Heart left ventricle (tissue), 16 donors: ENCODE data around the gene ZSCAN5A. TPM values are rescaled to one million over a fixed set of nuclear protein-coding genes. Genes with fewer than 3 reads are reported as not detected.
"Not testable (repeated sequence)": the region's sequence is repeated elsewhere in the genome, so short reads cannot be mapped to it uniquely, and the experiment has no call there.

Source experiments
- ATAC-seq, 4 donors: fragments of 200-7000 bp; cut with Tn5 transposase; one replicate each; pipeline ENCODE4 v1.9.1; 2020 to 2022; ENCODE audit warnings: moderate library complexity in 4 of 4, mild to moderate bottlenecking in 3 of 4, moderate number of reproducible peaks in 1 of 4
- DNase-seq, 5 donors: peaks; one replicate each; pipeline ENCODE4 v3.0.0-alpha.2; 2020
- H3K27ac ChIP-seq, 12 donors: fragments of 200-600 bp; sonication (generic) in 4 of 12; one replicate each; pipeline versions ENCODE4 v1.5.0 to v1.8.0; 2016 to 2022; ENCODE audit warnings: mild to moderate bottlenecking in 2 of 12
- H3K27me3 ChIP-seq, 9 donors: fragments of 200-600 bp; sonication (generic) in 2 of 9; one replicate each; pipeline versions ENCODE4 v1.5.1 to v1.8.0; 2016 to 2022; ENCODE audit warnings: mild to moderate bottlenecking in 3 of 9
- H3K36me3 ChIP-seq, 9 donors: fragments of 200-600 bp; sonication (generic) in 2 of 9; one replicate each; pipeline versions ENCODE4 v1.5.0 to v1.8.0; 2018 to 2022; ENCODE audit warnings: mild to moderate bottlenecking in 2 of 9
- H3K4me1 ChIP-seq, 12 donors: fragments of 200-600 bp; sonication (generic) in 4 of 12; one replicate each; pipeline versions ENCODE4 v1.5.0 to v1.8.0; 2016 to 2022; ENCODE audit warnings: mild to moderate bottlenecking in 3 of 12
- H3K4me3 ChIP-seq, 12 donors: fragments of 200-600 bp; sonication (generic) in 4 of 12; one replicate each; pipeline versions ENCODE4 v1.5.0 to v1.8.0; 2017 to 2022; ENCODE audit warnings: mild to moderate bottlenecking in 9 of 12, moderate library complexity in 4 of 12
- H3K9me3 ChIP-seq, 12 donors: fragments of 200-600 bp; sonication (generic) in 4 of 12; one replicate each; pipeline versions ENCODE4 v1.5.0 to v1.8.0; 2016 to 2022; ENCODE audit warnings: mild to moderate bottlenecking in 1 of 12
- CTCF ChIP-seq, 12 donors: fragments of 200-600 bp; sonication (generic) in 4 of 12; IDR thresholded peaks; one replicate each; pipeline versions ENCODE4 v1.5.0 to v1.8.0; 2018 to 2022; ENCODE audit warnings: antibody characterized with exemption in 12 of 12, mild to moderate bottlenecking in 5 of 12
- POLR2A ChIP-seq, 2 donors: fragments of 450-650 bp; IDR thresholded peaks; one replicate each; pipeline ENCODE4 v1.6.1; 2017; ENCODE audit warnings: antibody characterized with exemption in 2 of 2, mild to moderate bottlenecking in 2 of 2, moderate library complexity in 2 of 2
- WGBS, 4 donors: extraction: QIAGEN DNeasy Blood & Tissue Kit in 2 of 4; methylation state at CpG; one replicate each; pipeline versions ENCODE4 v1.1.5 to v1.1.7; 2013 to 2018; 5-methylcytosine and 5-hydroxymethylcytosine counted together
- intact Hi-C, 10 donors: fragments of 100-400 bp; cut with DNase I; formaldehyde crosslinking; loops; one replicate each; pipeline versions ENCODE4 v1.11.1 to v1.14.2; 2022
- polyA plus RNA-seq, 2 donors: library from polyadenylated mRNA; stranded (reverse); fragments of 200-250 nt; gene quantifications; one replicate each; pipeline ENCODE4 v1.2.3, GENCODE V29; 2013
- total RNA-seq, 9 donors: library from RNA; depleted of rRNA in 2 of 9; stranded (reverse); fragments of >200 nt in 2 of 9; fragmentation: NEBNext Ultra II Directional in 3 of 9; extraction: Animal tissue kit (Norgen Biotek cat#: 25700) in 3 of 9; gene quantifications; one replicate each; pipeline versions ENCODE4 v1.1.0 to v1.2.4, GENCODE V29; 2016 to 2023
- donor health status: ischemic (EF 13 %, LVEDD 7.1; RV severe dilation, severe dysfunction).
- donor health status: healthy with polysubstance abuse.
- donor health status: DM: no; HTN: yes; CAD: no.
- donor health status: DM: no; HTN: no; CAD: no.
- donor health status: ischemic (EF 25% LVEDD 6.9; RV normal size, moderate dysfunction).
- donor health status: ischemic (EF 25% LVEDD 5.7; RV mildly dilated, moderate dysfunction).
- donor health status: healthy.
- donor health status: DM: yes; HTN: yes; CAD: no.
- donor health status: ischemic (EF 35%, LVEDD 5.7; RV mildly dilated, moderate dysfunction).
- donor health status: nonischemic (EF 11% LVEDD 7.7; RV severe dilation, severe dysfunction).
- donor health status: DM: yes; HTN: yes; CAD: no.
- donor health status: PGD.
- donor health status: ischemic (EF 29% LVEDD 5.4; RV normal size, mild dysfunction).
- donor health status: nonischemic (EF 23%, LVEDD 6.1; RV moderate dilation, normal function).

The ZSCAN5A gene
- total and polyA plus RNA-seq, 11 donors, result 3.3 to 26.6 (median 17.7) TPM

- ATAC-seq, H3K9me3 ChIP-seq, intact Hi-C loops, H3K4me3 ChIP-seq, H3K27ac ChIP-seq, DNase-seq: not testable (repeated sequence)
- peaks cover 0 to 10% (median 6%) of the 10 kb centered on the region in 12 donors for H3K4me1 ChIP-seq
- peak in 1 of 12 donors; percentile 8 for TF ChIP-seq CTCF (IDR thresholded peaks at IDR 0.05)
- peaks cover 0 to 13% (median 0%) of the 10 kb centered on the region in 9 donors for H3K36me3 ChIP-seq
- WGBS, 4 donors, result 58 to 71% (median 62%) methylated on average over 9 of the region's 9 CpGs
- peaks cover 0 to 13% (median 4%) of the 10 kb centered on the region in 9 donors for H3K27me3 ChIP-seq
Measured at GRCh38 chr19:56221442-56221841, 93.2 kb downstream of the ZSCAN5A start.

- 74 to 89% (median 85%) methylated on average over 10 of the region's 10 CpGs for WGBS, 4 donors
- H3K27me3 ChIP-seq, result peaks cover 0 to 14% (median 4%) of the 10 kb centered on the region in 9 donors
- peaks cover 0 to 10% (median 6%) of the 10 kb centered on the region in 12 donors for H3K4me1 ChIP-seq
- no peak overlapping the region for H3K27ac ChIP-seq
- no peak for DNase-seq
- no peak overlapping the region for H3K4me3 ChIP-seq
- intact Hi-C loops, result no loop called here
- no peak for ATAC-seq
- TF ChIP-seq CTCF (IDR thresholded peaks at IDR 0.05) (no peak), POLR2A (IDR thresholded peaks at IDR 0.05) (no peak)
- no peaks in the 10 kb centered on the region for H3K9me3 ChIP-seq
- H3K36me3 ChIP-seq, result peaks cover 0 to 13% (median 0%) of the 10 kb centered on the region in 9 donors
Measured at GRCh38 chr19:56218961-56219360, 95.7 kb downstream of the ZSCAN5A start.

GRCh38 chr19:56217039-56217949 lies 97.3 kb downstream of the ZSCAN5A start:
- Histone ChIP-seq H3K9me3 (no peaks in the 10 kb centered on the region), H3K4me3 (peak overlapping the region; percentile 14 to 57 (median 49)), H3K27ac (no peak overlapping the region), H3K4me1 (peaks cover 0 to 10% (median 6%) of the 10 kb centered on the region in 12 donors), H3K36me3 (peaks cover 0 to 6% (median 0%) of the 10 kb centered on the region in 9 donors), H3K27me3 (peaks cover 0 to 14% (median 4%) of the 10 kb centered on the region in 9 donors)
- ATAC-seq (peak in 2 of 4 donors; percentile 33 to 52), DNase-seq (peak in 3 of 5 donors; percentile 21 to 60 (median 31))
- 4 to 18% (median 5%) methylated on average over 28 to 79 of the region's 79 CpGs for WGBS, 4 donors
- intact Hi-C loops, result no loop called here
- TF ChIP-seq CTCF (IDR thresholded peaks at IDR 0.05) (no peak), POLR2A (IDR thresholded peaks at IDR 0.05) (no peak)

GRCh38 chr19:56211718-56212117 lies 102.9 kb downstream of the ZSCAN5A start:
- DNase-seq (no peak), ATAC-seq (no peak)
- intact Hi-C loops, result no loop called here
- Histone ChIP-seq H3K27me3 (peaks cover 0 to 4% (median 0%) of the 10 kb centered on the region in 9 donors), H3K4me1 (no peaks in the 10 kb centered on the region), H3K9me3 (no peaks in the 10 kb centered on the region), H3K27ac (no peak overlapping the region), H3K4me3 (no peak overlapping the region), H3K36me3 (no peaks in the 10 kb centered on the region)
- WGBS, 4 donors, result 57 to 68% (median 63%) methylated on average over 4 of the region's 4 CpGs
- no peak for TF ChIP-seq POLR2A (IDR thresholded peaks at IDR 0.05)
- no peak for TF ChIP-seq CTCF (IDR thresholded peaks at IDR 0.05)

- H3K27me3 ChIP-seq, intact Hi-C loops, H3K36me3 ChIP-seq, H3K9me3 ChIP-seq, DNase-seq, H3K4me1 ChIP-seq, H3K4me3 ChIP-seq, ATAC-seq, H3K27ac ChIP-seq: not testable (repeated sequence)
- 82 to 98% (median 88%) methylated on average over 9 of the region's 9 CpGs for WGBS, 4 donors
Measured at GRCh38 chr19:56210036-56210435, 104.6 kb downstream of the ZSCAN5A start.
